AG04450 (cell line): Measurements from ENCODE around the gene TMEM132E. TPM values are rescaled to one million over a fixed set of nuclear protein-coding genes. Genes with fewer than 3 reads are reported as not detected.

ENCODE experiments used
- CTCF ChIA-PET: fragments of 300-600, 350-600 bp; formaldehyde crosslinking; extraction: SDS; loops from one replicate; lab custom pipeline; 2022; ENCODE audit warnings: antibody characterized with exemption, inconsistent platforms; lab: Charles Lee
- POLR2A ChIA-PET: fragments of 350-600 bp; formaldehyde crosslinking; extraction: SDS; loops from one replicate; lab custom pipeline; 2021; ENCODE audit warnings: antibody characterized with exemption, inconsistent platforms; lab: Yijun Ruan, JAX
- DNase-seq: peaks from one replicate; pipeline ENCODE4 v3.0.0-alpha.2; 2011; ENCODE audit warnings: low read depth, low spot score
- H3K27ac ChIP-seq: one replicate; pipeline ENCODE4 v1.5.1; 2012; ENCODE audit warnings: low read depth, low read length, control low read depth
- H3K27me3 ChIP-seq: one replicate; pipeline ENCODE4 v1.6.0; 2012; ENCODE audit warnings: low read length; ENCODE audit not compliant: control insufficient read depth, insufficient read depth
- H3K4me3 ChIP-seq: 2 replicates; pipeline ENCODE4 v1.5.1; 2011; ENCODE audit warnings: mild to moderate bottlenecking, low read depth, low read length, control low read depth
- H3K9me3 ChIP-seq: 2 replicates; pipeline ENCODE4 v1.5.1; 2012; ENCODE audit warnings: low read length; ENCODE audit not compliant: control insufficient read depth, insufficient read depth
- CTCF ChIP-seq: IDR thresholded peaks from 2 replicates; pipeline ENCODE4 v1.5.1; 2011; ENCODE audit warnings: low read depth, low read length, control low read depth, inconsistent platforms
- polyA plus RNA-seq: library from polyadenylated mRNA; depleted of rRNA; stranded (reverse); fragments of >200 nt; gene quantifications from 2 replicates; pipeline ENCODE4 v1.2.3, GENCODE V29; 2011

Gene TMEM132E
- polyA plus RNA-seq, 1 experiment: not detected

GRCh38 chr17:34609210-34609609, 29.8 kb downstream of the TMEM132E start:
- ChIA-PET POLR2A (no interaction called here), CTCF (no interaction called here)
- Histone ChIP-seq H3K4me3 (no peak overlapping the region), H3K27me3 (peaks cover 4% of the 10 kb centered on the region), H3K27ac (no peak overlapping the region), H3K9me3 (no peaks in the 10 kb centered on the region)
- no peak for DNase-seq
- TF ChIP-seq CTCF: no peak

DNA sequence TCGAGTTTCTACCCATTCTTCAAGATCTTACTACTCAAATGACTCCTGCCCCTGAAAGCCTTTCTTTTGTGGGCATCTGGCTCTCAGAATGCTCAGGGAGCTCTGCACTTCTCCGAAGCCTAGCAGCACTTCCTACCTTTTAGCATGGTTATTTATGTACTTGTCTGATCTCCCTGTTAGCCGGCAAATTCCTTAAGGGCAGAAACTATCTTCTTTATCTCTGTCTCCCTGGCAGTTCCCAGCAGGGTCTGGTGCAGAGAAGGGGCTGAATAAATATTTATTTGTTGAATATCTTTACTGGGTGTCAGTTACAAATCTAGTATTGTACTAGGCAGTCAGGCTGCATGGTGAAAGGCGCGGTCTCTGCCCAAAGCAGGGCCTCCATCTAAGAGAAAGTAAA, 30.7 kb downstream of the TMEM132E start:
- peaks cover 4% of the 10 kb centered on the region for H3K27me3 ChIP-seq
- no peak overlapping the region for H3K4me3 ChIP-seq
- no peak overlapping the region for H3K27ac ChIP-seq
- CTCF ChIA-PET: no interaction called here
- POLR2A ChIA-PET: no interaction called here
- H3K9me3 ChIP-seq: no peaks in the 10 kb centered on the region
- DNase-seq: no peak
- TF ChIP-seq CTCF: no peak

GRCh38 chr17:34610506-34610905, 31.1 kb downstream of the TMEM132E start:
- no peak overlapping the region for H3K4me3 ChIP-seq
- no peak for DNase-seq
- no peaks in the 10 kb centered on the region for H3K9me3 ChIP-seq
- POLR2A ChIA-PET: no interaction called here
- TF ChIP-seq CTCF: no peak
- CTCF ChIA-PET: no interaction called here
- peaks cover 4% of the 10 kb centered on the region for H3K27me3 ChIP-seq
- no peak overlapping the region for H3K27ac ChIP-seq

DNA sequence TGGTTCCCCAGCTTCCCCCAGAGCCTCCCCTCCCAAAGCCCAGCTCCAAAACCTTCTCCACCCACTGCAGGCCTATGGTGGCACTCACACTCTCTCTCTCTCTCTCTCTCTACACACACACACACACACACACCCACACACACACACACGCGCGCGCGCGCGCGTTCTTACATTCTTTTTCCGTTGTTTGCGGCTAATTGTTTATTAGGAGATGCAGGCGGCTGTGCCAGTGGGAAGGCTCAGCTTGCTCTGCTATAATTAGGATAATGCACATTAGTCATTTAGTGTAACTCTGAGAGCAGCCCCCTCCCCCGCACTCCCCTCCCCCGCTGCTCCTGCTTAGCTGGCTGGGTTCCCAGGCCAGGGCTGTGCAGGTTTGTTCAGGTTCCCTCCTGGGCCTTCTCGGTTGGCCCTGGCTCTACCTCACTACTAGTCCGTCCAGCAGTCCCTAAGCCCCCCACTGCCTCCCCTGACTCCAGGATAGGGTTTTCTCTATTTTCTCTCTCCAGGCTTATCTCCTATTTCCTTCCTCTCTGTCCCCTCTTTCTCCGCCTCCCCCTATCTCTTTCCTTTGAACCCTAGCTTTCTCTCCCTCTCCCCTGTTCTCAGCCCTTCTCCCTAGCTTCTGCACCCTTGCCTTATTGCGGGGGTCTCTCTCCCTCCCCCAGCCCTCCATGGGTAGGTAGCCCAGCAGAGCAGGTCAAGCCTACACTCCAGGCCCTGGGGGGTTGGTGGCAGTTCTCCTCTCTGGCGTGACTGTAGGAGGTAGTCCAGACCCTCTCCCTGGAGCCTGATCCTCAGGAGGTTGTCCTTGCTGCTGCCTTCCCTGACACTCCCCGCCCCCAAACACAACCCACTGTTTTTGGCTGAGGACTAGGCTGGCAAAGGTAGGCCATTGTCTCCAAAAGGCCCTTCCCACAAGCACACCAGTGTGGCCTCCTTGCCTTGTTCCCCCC, 34.0 kb downstream of the TMEM132E start:
- TF ChIP-seq CTCF: no peak
- H3K27ac ChIP-seq: no peak overlapping the region
- H3K4me3 ChIP-seq: no peak overlapping the region
- CTCF ChIA-PET: no interaction called here
- no peak for DNase-seq
- H3K9me3 ChIP-seq: no peaks in the 10 kb centered on the region
- POLR2A ChIA-PET: no interaction called here
- H3K27me3 ChIP-seq: peaks cover 4% of the 10 kb centered on the region

- peaks cover 3% of the 10 kb centered on the region for H3K27me3 ChIP-seq
- H3K9me3 ChIP-seq: no peaks in the 10 kb centered on the region
- no peak overlapping the region for H3K4me3 ChIP-seq
- H3K27ac ChIP-seq: no peak overlapping the region
- POLR2A ChIA-PET: no interaction called here
- CTCF ChIA-PET: no interaction called here
- no peak for TF ChIP-seq CTCF
- no peak for DNase-seq
These were observed 35.3 kb downstream of the TMEM132E start for GRCh38 chr17:34614698-34615097.
